ENCODE measurements around the gene ZNF354B. TPM values are rescaled to one million over a fixed set of nuclear protein-coding genes. Genes with fewer than 3 reads are reported as not detected.
"Not testable (repeated sequence)": the region's sequence is repeated elsewhere in the genome, so short reads cannot be mapped to it uniquely, and the experiment has no call there.

The ZNF354B gene
- total RNA-seq, 1 donor = 12.3 TPM

- Histone ChIP-seq H3K4me3 (ENCODE audit: insufficient read depth, low read length) (no peak overlapping the region), H4K20me1 (ENCODE audit: insufficient read depth, low read length) (no peaks in the 10 kb centered on the region), H3K27me3 (ENCODE audit: insufficient read depth, low read length) (no peaks in the 10 kb centered on the region), H2AFZ (ENCODE audit: low read length) (no peak overlapping the region), H3K27ac (ENCODE audit: low read depth, low read length) (no peak overlapping the region), H3K4me1 (ENCODE audit: insufficient read depth, low read length) (no peaks in the 10 kb centered on the region), H3K9me3 (ENCODE audit: low read depth, low read length) (no peaks in the 10 kb centered on the region), H3K4me2 (ENCODE audit: insufficient read depth, low read length) (no peak overlapping the region), H3K36me3 (ENCODE audit: insufficient read depth, low read length) (no peaks in the 10 kb centered on the region), H3K79me2 (ENCODE audit: insufficient read depth, low read length) (no peaks in the 10 kb centered on the region)
- no peak for DNase-seq (ENCODE audit: insufficient read length, low spot score, missing footprints)
- no peak for TF ChIP-seq CTCF (IDR thresholded peaks at IDR 0.05; ENCODE audit: extremely low read depth, low read depth, low read length)
These were observed 10.4 kb upstream of the ZNF354B start for GRCh38 chr5:178849316-178849715.

- no peaks in the 10 kb centered on the region for H4K20me1 ChIP-seq (ENCODE audit: insufficient read depth, low read length)
- no peak for DNase-seq (ENCODE audit: insufficient read length, low spot score, missing footprints)
- H3K27me3 ChIP-seq (ENCODE audit: insufficient read depth, low read length) = no peaks in the 10 kb centered on the region
- no peak for TF ChIP-seq CTCF (IDR thresholded peaks at IDR 0.05; ENCODE audit: extremely low read depth, low read depth, low read length)
- no peaks in the 10 kb centered on the region for H3K36me3 ChIP-seq (ENCODE audit: insufficient read depth, low read length)
- H3K27ac ChIP-seq (ENCODE audit: low read depth, low read length) = no peak overlapping the region
- H3K4me3 ChIP-seq (ENCODE audit: insufficient read depth, low read length) = no peak overlapping the region
- H3K4me1 ChIP-seq (ENCODE audit: insufficient read depth, low read length) = no peaks in the 10 kb centered on the region
- no peaks in the 10 kb centered on the region for H3K79me2 ChIP-seq (ENCODE audit: insufficient read depth, low read length)
- no peak overlapping the region for H2AFZ ChIP-seq (ENCODE audit: low read length)
- no peak overlapping the region for H3K4me2 ChIP-seq (ENCODE audit: insufficient read depth, low read length)
- H3K9me3 ChIP-seq (ENCODE audit: low read depth, low read length) = no peaks in the 10 kb centered on the region
These were observed 7.8 kb upstream of the ZNF354B start for GRCh38 chr5:178851951-178852350.

GRCh38 chr5:178854284-178854683, 5.5 kb upstream of the ZNF354B start:
- Histone ChIP-seq H3K4me3 (ENCODE audit: insufficient read depth, low read length) (no peak overlapping the region), H3K27me3 (ENCODE audit: insufficient read depth, low read length) (no peaks in the 10 kb centered on the region), H2AFZ (ENCODE audit: low read length) (no peak overlapping the region), H3K36me3 (ENCODE audit: insufficient read depth, low read length) (no peaks in the 10 kb centered on the region), H3K27ac (ENCODE audit: low read depth, low read length) (no peak overlapping the region), H4K20me1 (ENCODE audit: insufficient read depth, low read length) (no peaks in the 10 kb centered on the region), H3K4me2 (ENCODE audit: insufficient read depth, low read length) (no peak overlapping the region), H3K79me2 (ENCODE audit: insufficient read depth, low read length) (no peaks in the 10 kb centered on the region), H3K9me3 (ENCODE audit: low read depth, low read length) (no peaks in the 10 kb centered on the region), H3K4me1 (ENCODE audit: insufficient read depth, low read length) (no peaks in the 10 kb centered on the region)
- no peak for DNase-seq (ENCODE audit: insufficient read length, low spot score, missing footprints)
- TF ChIP-seq CTCF (IDR thresholded peaks at IDR 0.05; ENCODE audit: extremely low read depth, low read depth, low read length) = no peak

GRCh38 chr5:178860615-178861014, 862 bp downstream of the ZNF354B start:
- Histone ChIP-seq H3K4me2 (ENCODE audit: insufficient read depth, low read length) (peak overlapping the region; percentile 82), H3K27ac (ENCODE audit: low read depth, low read length) (peak overlapping the region; percentile 60), H3K4me3 (ENCODE audit: insufficient read depth, low read length) (peak overlapping the region; percentile 84), H3K36me3 (ENCODE audit: insufficient read depth, low read length) (peaks cover 13% of the 10 kb centered on the region), H3K79me2 (ENCODE audit: insufficient read depth, low read length) (peaks cover 32% of the 10 kb centered on the region)
- H2AFZ ChIP-seq (ENCODE audit: low read length); H3K4me1 ChIP-seq (ENCODE audit: insufficient read depth, low read length); H3K9me3 ChIP-seq (ENCODE audit: low read depth, low read length); H3K27me3 ChIP-seq (ENCODE audit: insufficient read depth, low read length); DNase-seq (ENCODE audit: insufficient read length, low spot score, missing footprints); H4K20me1 ChIP-seq (ENCODE audit: insufficient read depth, low read length): not testable (repeated sequence)
